ENCODE data around the gene RAP1GDS1.

The RAP1GDS1 gene, protein sequence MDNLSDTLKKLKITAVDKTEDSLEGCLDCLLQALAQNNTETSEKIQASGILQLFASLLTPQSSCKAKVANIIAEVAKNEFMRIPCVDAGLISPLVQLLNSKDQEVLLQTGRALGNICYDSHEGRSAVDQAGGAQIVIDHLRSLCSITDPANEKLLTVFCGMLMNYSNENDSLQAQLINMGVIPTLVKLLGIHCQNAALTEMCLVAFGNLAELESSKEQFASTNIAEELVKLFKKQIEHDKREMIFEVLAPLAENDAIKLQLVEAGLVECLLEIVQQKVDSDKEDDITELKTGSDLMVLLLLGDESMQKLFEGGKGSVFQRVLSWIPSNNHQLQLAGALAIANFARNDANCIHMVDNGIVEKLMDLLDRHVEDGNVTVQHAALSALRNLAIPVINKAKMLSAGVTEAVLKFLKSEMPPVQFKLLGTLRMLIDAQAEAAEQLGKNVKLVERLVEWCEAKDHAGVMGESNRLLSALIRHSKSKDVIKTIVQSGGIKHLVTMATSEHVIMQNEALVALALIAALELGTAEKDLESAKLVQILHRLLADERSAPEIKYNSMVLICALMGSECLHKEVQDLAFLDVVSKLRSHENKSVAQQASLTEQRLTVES

DNA sequence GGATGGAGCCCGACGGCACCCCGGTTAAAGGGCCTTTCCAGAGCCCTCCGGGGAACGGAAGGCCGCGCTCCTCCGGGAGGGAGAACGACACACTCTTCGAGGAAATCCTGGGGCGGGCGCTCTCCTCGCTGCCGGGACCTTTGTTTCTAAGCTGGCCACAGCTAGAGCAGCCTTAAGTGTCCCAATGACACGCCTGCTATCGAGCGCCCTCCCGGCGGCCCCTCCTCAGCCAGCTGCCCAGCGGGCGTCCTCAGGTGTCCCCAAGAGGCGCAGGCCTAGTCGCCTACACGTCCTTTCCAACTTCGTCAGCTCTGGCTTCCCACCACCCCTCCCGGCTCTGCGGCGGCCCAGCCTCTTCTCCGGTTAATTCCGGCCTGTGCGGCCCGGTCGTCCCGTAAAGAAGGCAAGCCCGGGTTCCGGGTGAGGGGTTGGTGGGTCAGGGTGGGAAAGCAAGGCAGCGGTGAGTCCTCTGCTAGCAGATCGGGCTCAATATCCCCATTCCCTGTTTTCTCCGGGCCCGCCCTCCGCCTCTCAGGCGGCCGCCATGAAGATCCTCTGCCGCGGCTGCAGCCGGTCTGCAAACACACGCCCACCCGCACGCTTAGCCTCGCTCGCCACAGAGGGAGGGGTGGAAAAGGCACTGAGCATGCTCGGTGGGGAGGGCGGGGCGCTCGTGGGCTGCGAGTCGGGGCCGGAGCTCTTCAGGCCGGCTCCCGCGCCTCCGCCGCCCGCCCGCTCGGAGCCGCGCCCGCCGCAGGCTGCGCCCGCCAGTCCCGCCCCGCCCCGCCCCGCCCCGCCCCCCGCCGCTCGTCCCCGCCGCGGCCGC is at the start of gene RAP1GDS1:
Gene RAP1GDS1, plus strand, starts transcription at position 806 of the 826 bp plus-strand sequence. CDS start 182 bp downstream, outside the sequence.
- DNase-seq: peak; percentile 83

GRCh38 chr4:98222306-98222705 is 38.9 kb upstream of the RAP1GDS1 start:
- no peak for DNase-seq

DNA sequence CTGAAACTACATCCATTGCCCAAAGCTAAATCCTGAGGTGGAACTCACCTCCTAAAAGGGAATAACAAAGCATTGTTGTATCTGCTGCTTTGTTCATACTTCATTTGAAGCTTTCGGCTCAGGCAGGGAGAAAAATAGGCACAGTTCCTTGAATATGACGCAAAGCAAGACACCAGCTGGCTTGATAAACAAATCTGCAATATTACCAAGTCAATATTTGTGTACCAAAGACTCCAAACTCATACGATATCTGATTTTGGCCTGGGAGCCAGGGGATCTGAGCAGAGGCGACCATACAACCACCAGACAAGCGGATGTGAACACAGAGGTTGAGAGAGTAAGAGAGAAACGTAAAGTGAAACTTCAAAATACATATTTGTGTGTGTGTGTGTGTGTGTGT is 34.8 kb upstream of the RAP1GDS1 start:
- no peak for DNase-seq

DNA sequence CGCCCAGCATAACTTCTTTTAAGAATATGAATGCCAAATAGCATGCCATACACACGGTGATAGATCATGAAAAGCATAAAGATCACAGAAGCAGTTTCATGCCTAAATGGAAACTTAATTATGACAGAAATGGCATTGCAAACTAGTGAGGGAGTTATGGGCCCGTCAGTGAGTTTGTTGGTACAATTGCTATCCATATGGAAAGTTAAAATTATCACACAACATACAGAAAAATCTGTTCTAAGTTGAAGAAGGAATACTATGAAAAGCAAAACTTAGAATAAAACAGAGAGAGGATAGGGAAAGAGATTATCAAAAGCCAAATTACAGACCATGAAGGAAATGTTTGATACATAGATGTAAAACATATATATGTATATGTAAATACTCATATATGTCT is 30.2 kb upstream of the RAP1GDS1 start:
- no peak for DNase-seq

- DNase-seq: no peak
Observed at GRCh38 chr4:98232202-98232601, 29.0 kb upstream of the RAP1GDS1 start.

- no peak for DNase-seq
Observed at GRCh38 chr4:98237204-98237603, 24.0 kb upstream of the RAP1GDS1 start.

- DNase-seq: no peak
Observed at GRCh38 chr4:98242063-98242462, 19.1 kb upstream of the RAP1GDS1 start.

GRCh38 chr4:98242538-98242937 is 18.6 kb upstream of the RAP1GDS1 start:
- no peak for DNase-seq

DNA sequence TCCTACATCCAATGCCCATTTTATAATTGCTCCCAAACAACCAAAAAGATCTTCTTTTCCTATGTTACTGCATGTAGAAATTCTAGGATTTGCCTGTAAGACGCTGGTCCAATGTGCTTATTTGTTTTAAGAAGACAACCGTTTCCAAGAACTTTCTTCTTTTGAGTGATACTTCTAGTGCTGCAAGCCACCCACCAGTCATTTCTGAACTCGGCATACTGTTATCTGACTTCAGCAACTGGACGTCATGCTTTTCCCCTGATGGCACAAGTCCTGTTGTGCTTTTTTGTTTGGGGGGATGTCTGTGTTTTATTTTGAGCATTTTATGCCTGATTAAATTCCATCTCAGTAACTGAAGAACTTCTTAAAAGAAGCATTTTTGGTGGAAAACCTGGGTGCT is 16.0 kb upstream of the RAP1GDS1 start:
- no peak for DNase-seq

DNA sequence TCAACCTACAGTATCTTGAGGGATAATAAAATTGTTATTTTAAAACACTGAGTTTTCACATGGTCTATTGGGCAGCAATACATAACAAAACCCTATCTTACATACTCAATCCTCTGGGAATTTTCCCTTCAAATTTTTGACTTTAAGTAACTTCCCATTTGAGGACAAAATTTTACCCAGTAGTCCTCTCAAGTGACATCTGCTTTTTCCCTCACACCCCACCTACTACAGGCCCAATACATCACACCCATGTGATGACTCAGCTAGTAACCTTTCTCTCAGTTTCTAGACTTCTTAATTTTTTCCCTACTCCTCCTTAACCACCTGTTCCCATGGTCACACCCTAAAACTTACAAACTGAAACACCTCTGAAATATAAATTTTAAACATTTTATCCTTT is 12.2 kb upstream of the RAP1GDS1 start:
- DNase-seq: no peak

DNA sequence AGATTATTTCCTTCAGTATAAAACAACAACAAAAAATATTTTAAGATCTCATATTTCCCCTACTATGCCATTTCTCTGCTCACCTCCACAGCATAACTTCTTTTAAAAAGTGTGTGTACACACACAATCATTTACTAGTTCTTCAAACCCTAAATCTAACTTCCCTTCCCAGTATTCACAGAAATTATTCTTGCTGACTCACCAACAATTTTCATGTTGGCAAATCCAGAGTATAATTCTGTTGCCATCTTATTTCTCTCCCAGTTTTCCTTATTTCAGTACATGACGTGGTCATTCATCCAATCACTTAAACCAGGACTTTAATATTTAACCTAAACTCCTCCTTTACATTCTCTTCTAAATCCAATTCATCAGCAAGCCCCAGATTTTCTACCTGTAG is 11.4 kb upstream of the RAP1GDS1 start:
- DNase-seq: no peak

GRCh38 chr4:98253499-98253898 is 7.7 kb upstream of the RAP1GDS1 start:
- no peak for DNase-seq

DNA sequence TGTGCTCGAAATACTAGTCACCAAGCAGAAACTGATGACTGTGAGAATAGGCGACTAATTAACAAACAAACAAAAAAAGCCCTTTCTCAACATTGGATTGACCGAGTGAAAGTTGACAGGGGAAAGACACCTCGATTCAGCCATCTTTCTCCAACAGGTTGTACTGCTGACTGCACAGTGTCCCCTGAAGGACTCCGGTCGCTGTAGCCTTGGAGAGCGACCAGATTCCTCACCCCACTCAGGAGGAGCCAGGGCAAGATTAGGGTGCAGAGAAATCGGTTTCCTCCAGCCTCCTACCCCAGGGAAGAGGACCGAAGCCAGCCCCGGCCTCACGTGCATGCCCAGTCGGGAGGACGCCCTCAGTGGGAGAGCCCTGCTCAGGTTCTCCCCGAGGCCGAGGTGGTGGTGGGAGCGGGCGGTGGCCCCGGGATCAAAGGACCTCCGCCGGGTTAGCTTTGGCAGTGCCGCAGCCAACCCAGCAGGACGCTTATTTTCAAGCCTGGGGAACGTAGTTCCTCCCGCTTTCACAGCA is 1.1 kb upstream of the RAP1GDS1 start:
- DNase-seq: no peak

DNA sequence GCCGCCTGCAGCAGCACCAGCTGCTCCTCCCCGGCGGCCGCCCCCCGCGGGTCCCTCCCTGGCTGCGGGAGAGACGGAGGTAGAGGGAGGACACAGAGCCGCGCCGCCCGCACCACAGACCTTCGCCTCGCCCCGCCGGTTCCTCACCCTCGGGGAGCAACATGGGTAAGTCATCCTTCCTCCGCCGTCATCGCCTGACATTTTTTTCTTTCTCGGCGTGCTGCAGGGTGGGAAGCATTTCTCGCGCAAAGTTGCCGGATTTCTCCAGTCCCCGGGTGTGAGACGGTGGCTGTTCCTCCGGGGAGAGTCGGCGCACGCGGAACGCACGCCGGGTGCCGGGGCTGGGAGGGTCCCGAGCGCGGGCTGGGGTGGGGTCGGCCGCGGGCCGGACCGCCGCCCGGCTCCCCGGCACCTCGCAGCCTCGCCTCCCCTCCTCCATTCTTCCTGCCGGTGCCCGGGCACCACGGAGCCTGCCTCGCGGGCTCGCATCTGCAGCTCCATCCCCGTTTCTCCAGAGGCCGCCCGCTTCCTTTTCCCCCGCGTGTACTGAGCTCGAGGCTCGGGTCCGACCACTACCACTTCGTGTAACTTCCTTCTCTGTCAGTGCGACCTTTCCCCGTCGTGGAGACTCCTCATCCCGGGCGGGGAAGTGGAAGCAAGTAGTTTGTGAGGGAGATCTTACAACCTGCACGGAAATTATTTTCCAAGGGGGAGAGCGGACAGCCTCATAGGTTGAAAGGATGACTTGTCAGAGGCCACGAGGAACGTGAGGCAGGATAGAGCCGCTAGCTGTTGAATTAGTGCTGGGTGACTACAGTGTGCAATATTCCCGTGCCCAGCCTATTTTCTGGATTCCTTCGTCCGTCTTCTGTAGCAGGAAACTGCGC is 464 bp downstream of the RAP1GDS1 start:
- DNase-seq: peak; percentile 18

- DNase-seq: no peak
Observed at GRCh38 chr4:98262431-98262830, 1.2 kb downstream of the RAP1GDS1 start.

GRCh38 chr4:98267498-98267897 is 6.3 kb downstream of the RAP1GDS1 start:
- DNase-seq: no peak

DNA sequence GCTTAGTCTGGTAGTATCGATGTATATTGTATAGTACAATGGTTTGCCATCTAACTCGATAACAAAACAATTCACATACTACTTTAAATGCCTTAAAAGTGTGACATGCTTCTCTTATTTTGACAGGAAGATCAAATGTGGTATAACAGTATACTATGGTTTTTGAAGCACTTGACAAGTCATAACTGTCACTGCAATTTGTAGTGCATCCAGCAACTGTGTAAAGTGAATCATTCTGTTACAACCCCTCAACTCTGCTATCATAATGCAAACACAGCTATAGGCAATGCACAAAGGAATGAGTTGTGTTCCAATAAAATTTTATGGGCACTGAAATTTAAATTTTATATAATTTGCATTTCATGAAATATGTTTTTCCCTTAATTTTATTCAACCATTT is 14.0 kb downstream of the RAP1GDS1 start:
- DNase-seq: no peak

DNA sequence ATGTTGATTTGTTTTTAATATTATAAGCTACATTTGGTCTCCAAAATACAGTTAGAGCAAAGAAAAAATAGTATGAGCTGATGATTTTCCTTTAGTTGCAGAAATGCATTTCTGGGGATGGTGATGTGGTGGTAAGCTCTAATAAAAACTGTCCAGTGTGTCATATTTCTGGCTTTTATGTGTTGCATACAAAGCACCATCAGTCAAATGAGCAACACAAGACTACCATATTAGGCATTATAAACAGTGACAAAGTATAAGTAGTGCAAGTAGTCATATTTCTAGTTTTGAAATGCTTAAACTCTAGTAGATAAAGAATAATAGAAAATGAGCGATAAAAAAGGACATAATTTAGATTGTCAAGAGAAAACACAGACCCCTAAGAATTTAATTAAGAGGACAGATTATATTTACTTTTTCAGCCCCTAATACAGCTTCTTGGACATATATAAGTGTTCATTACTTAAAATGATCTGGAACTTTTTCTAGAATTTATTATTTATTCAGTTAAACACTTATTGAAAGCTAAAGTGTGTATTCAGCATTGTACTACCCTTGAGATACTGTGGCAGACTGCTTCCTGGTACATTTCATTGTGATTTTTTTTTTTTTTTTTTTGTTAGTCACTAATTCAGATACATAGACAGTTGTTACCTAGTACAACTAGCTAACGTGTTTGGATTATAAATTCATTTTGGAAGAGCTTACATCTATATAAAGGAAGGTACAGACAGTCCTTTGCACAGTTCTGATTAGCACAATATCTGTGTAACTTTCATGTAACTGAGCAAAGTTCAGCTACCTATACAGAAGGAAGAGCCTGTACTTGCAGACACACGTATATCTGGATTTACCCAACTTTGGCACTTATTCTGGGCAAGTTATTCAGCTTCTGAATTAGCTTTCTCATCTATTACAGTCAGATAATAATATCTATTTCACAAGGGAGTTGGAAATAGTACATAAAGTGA is 22.3 kb downstream of the RAP1GDS1 start:
- DNase-seq: no peak

DNA sequence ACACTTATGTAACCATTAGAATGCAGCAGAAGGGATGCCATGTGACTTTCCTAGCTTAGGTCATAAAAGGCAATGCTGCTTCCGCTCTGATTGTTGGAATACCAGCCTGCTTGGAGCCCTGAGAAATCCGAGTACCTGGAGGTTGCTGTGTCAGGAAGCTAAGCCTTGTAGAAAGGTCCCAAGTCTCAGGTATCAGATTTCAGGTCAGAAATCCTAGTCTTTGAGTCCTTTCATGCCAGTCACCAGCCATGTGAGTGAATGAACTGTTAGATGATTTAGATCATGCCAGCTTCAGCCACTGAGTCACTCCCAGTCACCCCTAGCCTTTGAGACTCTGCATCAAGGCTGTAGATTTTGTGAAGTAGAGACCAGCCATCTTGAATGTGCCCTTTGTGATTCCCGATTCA is 23.5 kb downstream of the RAP1GDS1 start:
- no peak for DNase-seq

DNA sequence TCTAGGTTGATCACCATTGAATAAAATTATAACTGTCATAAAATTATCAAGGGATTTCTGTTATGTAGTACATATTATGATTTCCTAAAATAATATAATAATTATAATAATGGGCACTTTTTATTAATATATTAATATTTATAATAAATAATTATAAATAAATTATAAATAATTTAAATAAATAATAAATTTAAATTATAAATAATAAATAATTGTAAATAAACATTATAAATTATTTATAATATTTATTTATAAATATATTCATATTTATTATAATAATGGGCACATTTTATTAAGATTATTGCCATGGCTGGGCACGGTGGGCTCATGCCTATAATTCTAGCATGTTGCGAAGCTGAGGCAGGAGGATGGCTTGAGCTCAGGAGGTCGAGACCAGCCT is 24.5 kb downstream of the RAP1GDS1 start:
- DNase-seq: no peak

DNA sequence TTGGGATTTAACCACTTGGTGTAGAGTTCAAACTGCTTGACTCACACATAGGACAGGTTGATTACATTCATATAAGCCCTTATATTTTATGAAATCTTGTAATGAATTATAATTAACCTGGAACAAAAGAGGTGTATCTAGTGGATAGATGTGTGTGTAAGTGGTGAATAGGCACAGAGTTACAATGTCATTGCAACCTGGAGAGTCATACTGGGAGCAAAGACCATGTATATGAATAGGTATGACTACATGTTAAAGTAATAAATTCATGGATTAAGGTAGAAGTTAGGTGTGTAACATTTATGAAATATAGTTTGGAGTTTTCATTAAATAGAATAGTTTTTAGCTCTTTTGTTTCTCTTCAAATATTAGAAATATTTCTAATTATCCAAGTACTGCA is 26.1 kb downstream of the RAP1GDS1 start:
- no peak for DNase-seq

Measured in NCI-H446 treated with DMSO at 0.1 percent for 48 hours (cell line).